ENCODE results near the gene GBX2. TPM values are rescaled to one million over a fixed set of nuclear protein-coding genes. Genes with fewer than 3 reads are reported as not detected.

Gene GBX2
- total RNA-seq, 1 experiment from 2014 or later, result 5.9 TPM

DNA sequence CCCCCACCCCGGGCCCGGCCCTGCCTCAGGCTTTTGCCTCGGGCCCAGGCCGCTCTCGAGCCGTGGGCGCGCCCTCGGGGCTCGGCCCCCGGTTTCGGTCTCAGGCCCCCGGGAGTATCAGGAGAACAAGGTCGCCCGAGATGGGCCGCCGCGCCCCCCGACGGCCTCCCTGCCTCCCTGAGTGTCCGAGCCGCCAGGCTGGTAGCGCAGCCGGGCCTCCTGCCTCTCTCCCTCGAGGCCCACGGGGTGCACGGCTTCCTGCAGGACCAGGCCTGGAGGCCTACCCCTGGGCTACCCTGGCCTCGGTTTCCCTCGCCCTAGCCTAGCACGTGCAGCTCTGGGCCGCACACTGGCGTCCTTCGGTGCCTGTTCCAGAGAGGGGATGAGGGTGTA lies 8.4 kb downstream of the GBX2 start (continued):
- TF ChIP-seq, protein P1, sequence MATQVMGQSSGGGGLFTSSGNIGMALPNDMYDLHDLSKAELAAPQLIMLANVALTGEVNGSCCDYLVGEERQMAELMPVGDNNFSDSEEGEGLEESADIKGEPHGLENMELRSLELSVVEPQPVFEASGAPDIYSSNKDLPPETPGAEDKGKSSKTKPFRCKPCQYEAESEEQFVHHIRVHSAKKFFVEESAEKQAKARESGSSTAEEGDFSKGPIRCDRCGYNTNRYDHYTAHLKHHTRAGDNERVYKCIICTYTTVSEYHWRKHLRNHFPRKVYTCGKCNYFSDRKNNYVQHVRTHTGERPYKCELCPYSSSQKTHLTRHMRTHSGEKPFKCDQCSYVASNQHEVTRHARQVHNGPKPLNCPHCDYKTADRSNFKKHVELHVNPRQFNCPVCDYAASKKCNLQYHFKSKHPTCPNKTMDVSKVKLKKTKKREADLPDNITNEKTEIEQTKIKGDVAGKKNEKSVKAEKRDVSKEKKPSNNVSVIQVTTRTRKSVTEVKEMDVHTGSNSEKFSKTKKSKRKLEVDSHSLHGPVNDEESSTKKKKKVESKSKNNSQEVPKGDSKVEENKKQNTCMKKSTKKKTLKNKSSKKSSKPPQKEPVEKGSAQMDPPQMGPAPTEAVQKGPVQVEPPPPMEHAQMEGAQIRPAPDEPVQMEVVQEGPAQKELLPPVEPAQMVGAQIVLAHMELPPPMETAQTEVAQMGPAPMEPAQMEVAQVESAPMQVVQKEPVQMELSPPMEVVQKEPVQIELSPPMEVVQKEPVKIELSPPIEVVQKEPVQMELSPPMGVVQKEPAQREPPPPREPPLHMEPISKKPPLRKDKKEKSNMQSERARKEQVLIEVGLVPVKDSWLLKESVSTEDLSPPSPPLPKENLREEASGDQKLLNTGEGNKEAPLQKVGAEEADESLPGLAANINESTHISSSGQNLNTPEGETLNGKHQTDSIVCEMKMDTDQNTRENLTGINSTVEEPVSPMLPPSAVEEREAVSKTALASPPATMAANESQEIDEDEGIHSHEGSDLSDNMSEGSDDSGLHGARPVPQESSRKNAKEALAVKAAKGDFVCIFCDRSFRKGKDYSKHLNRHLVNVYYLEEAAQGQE (IDR thresholded peaks at IDR 0.05; ENCODE audit: low read depth), result no peak
- TF ChIP-seq SRF (IDR thresholded peaks at IDR 0.05; ENCODE audit: low read depth) (no peak), CEBPB (IDR thresholded peaks at IDR 0.05; ENCODE audit: low read depth) (no peak), YY1 (IDR thresholded peaks at IDR 0.05; ENCODE audit: extremely low read depth, insufficient replicate concordance, low read depth, low read length) (no peak), SP1 (IDR thresholded peaks at IDR 0.05; ENCODE audit: low read depth) (no peak), ZNF274 (IDR thresholded peaks at IDR 0.05; ENCODE audit: low read depth, low read length) (no peak)

DNA sequence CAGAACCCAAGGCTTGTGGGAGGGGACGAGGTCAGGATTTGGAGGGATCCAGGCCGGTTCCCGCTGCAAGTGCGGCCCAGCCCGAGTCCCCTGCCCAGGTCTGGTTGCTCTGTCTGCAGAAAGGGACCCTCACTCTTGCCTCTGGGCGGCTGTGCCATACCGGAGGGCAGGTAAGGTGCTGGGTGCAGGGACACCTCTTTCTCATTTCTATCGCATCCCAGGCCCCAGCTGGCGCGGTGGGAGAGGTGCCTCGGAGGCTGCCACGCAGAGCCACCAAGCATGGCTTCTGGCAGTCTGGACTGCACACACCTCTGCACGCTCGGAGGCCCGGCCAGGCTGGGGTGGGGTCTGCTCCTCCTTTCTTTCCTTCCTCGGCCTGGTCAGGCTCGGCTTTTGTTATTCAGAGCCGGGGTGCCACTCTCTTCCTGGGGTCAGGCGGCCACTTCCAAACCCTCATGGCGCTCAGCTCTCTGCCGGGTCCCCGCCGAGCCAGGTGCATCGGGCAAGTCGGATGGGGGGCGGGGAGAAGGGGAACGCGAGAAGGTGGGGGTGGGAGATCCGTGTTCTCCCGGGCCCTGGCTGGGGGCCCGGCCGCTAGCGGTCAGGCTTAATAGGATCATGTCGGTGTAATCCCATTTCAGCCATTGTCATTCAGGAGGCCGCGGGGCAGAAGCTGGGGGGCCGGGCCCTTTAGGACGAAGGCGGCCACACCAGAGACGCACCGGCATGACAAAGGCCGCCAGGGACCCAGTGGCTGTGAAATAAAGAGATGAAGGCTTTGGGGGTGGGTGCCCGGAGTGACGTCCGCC lies 9.0 kb downstream of the GBX2 start:
- ChIA-PET CTCF (no interaction called here), POLR2A (no interaction called here), RAD21 (ENCODE audit: low non-redundant PET in 1 of 2, low total read pairs in 2 of 2, uncharacterized antibody in 2 of 2, unreplicated experiment in 2 of 2) (no interaction called here)
- H3K27ac ChIP-seq (ENCODE audit: low read depth, low read length), result no peak overlapping the region
- BruUV-seq (replicated peaks), result no TSS peak
- H2AFZ ChIP-seq (ENCODE audit: low read depth, low read length, poor library complexity, severe bottlenecking), result no peak overlapping the region
- no peaks in the 10 kb centered on the region for H4K20me1 ChIP-seq (ENCODE audit: insufficient read depth)
- no peaks in the 10 kb centered on the region for H3K9me3 ChIP-seq (ENCODE audit: control insufficient read depth in 1 of 2, insufficient read depth in 1 of 2, low read depth in 1 of 2, low read length in 2 of 2)
- H3K4me2 ChIP-seq (ENCODE audit: low read length), result no peak overlapping the region
- no peaks in the 10 kb centered on the region for H3K36me3 ChIP-seq (ENCODE audit: control insufficient read depth in 1 of 2, insufficient read depth in 2 of 2, low read length in 2 of 2)
- H3K9me2 ChIP-seq (ENCODE audit: insufficient read depth), result no peaks in the 10 kb centered on the region
- no peak for DNase-seq (ENCODE audit: low read depth, low spot score)
- intact Hi-C loops (cut with micrococcal nuclease), result no loop called here
- H3K9ac ChIP-seq (ENCODE audit: low read length), result no peak overlapping the region
- no peak for ATAC-seq
- TF ChIP-seq YY1 (IDR thresholded peaks at IDR 0.05; ENCODE audit: extremely low read depth, insufficient replicate concordance, low read depth, low read length), result no peak
- TF ChIP-seq ZNF274 (IDR thresholded peaks at IDR 0.05; ENCODE audit: low read depth, low read length), result no peak
- TF ChIP-seq ELF1 (IDR thresholded peaks at IDR 0.05; ENCODE audit: borderline replicate concordance, low read depth), result no peak
- no peak for TF ChIP-seq JUND (IDR thresholded peaks at IDR 0.05)
- TF ChIP-seq CEBPB (IDR thresholded peaks at IDR 0.05; ENCODE audit: low read depth), result no peak
- TF ChIP-seq, protein P2, sequence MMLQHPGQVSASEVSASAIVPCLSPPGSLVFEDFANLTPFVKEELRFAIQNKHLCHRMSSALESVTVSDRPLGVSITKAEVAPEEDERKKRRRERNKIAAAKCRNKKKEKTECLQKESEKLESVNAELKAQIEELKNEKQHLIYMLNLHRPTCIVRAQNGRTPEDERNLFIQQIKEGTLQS (IDR thresholded peaks at IDR 0.05), result no peak
- TF ChIP-seq EZH2phosphoT487 (IDR thresholded peaks at IDR 0.05; ENCODE audit: borderline replicate concordance), result no peak
- TF ChIP-seq, protein P3, sequence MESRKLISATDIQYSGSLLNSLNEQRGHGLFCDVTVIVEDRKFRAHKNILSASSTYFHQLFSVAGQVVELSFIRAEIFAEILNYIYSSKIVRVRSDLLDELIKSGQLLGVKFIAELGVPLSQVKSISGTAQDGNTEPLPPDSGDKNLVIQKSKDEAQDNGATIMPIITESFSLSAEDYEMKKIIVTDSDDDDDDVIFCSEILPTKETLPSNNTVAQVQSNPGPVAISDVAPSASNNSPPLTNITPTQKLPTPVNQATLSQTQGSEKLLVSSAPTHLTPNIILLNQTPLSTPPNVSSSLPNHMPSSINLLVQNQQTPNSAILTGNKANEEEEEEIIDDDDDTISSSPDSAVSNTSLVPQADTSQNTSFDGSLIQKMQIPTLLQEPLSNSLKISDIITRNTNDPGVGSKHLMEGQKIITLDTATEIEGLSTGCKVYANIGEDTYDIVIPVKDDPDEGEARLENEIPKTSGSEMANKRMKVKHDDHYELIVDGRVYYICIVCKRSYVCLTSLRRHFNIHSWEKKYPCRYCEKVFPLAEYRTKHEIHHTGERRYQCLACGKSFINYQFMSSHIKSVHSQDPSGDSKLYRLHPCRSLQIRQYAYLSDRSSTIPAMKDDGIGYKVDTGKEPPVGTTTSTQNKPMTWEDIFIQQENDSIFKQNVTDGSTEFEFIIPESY (IDR thresholded peaks at IDR 0.05; ENCODE audit: extremely low read depth, insufficient replicate concordance, low read length), result no peak
- TF ChIP-seq CBX3 (IDR thresholded peaks at IDR 0.05; ENCODE audit: low read depth), result no peak
- TF ChIP-seq POLR2A (IDR thresholded peaks at IDR 0.05; ENCODE audit: borderline replicate concordance, extremely low read depth, insufficient read depth, insufficient read length), result no peak
- TF ChIP-seq POLR2AphosphoS5 (IDR thresholded peaks at IDR 0.05; ENCODE audit: low read depth, low read length), result no peak
- H3K4me1 ChIP-seq (ENCODE audit: control insufficient read depth in 1 of 2, insufficient read depth in 2 of 2, low read length in 2 of 2), result peaks cover 0 to 3% of the 10 kb centered on the region in 2 experiments; a peak in 1 of 4 replicates
- H3K4me3 ChIP-seq (replicated peaks in 1 of 2; ENCODE audit: low read depth in 1 of 2, low read length in 2 of 2), result no peak overlapping the region
- no peaks in the 10 kb centered on the region for H3K79me2 ChIP-seq (ENCODE audit: insufficient read depth, low read length)
- no peaks in the 10 kb centered on the region for H3K27me3 ChIP-seq (ENCODE audit: insufficient read depth, low read length)
